ENCODE results near the gene SBNO2. TPM values are rescaled to one million over a fixed set of nuclear protein-coding genes. Genes with fewer than 3 reads are reported as not detected.

The SBNO2 gene
- total and polyA plus RNA-seq, 2 experiments from 2014 or later = 6.9 to 35.4 TPM

- H3K9me2 ChIP-seq (ENCODE audit: insufficient read depth) = no peaks in the 10 kb centered on the region
- Mint-ChIP-seq H3K27me3 (ENCODE audit: insufficient read depth, low read depth, poor library complexity) (peaks cover 6% of the 10 kb centered on the region), H3K9me3 (no peaks in the 10 kb centered on the region), H3K36me3 (ENCODE audit: low read depth) (peaks cover 22% of the 10 kb centered on the region), H3K4me3 (peak overlapping the region; percentile 94), H3K4me1 (peaks cover 18% of the 10 kb centered on the region), H3K27ac (peak overlapping the region; percentile 70; the same call in 1 of the 2 replicates)
- H3K4me1 ChIP-seq (ENCODE audit: insufficient read depth) = peaks cover 15% of the 10 kb centered on the region; the same call in 1 of the 2 replicates
- H3F3A ChIP-seq (replicated peaks; ENCODE audit: low read depth) = peaks cover 28% of the 10 kb centered on the region
- peaks cover 58% of the 10 kb centered on the region for H3K79me2 ChIP-seq (replicated peaks; ENCODE audit: insufficient read depth)
- H3K4me2 ChIP-seq = peak overlapping the region; percentile 98
- H4K20me1 ChIP-seq (replicated peaks; ENCODE audit: insufficient read depth) = peaks cover 38% of the 10 kb centered on the region
- no peak overlapping the region for H2AFZ ChIP-seq
- H3K4me3 ChIP-seq = peak overlapping the region; percentile 91
- H3K36me3 ChIP-seq (ENCODE audit: insufficient read depth) = no peaks in the 10 kb centered on the region; the same call in 1 of the 2 replicates
- TF ChIP-seq ZNF114 (CRISPR knock-in tag; IDR thresholded peaks at IDR 0.05) = no peak
- no peak for TF ChIP-seq JUNB (IDR thresholded peaks at IDR 0.05; ENCODE audit: unreplicated experiment)
- TF ChIP-seq POLR2AphosphoS5 (IDR thresholded peaks at IDR 0.05; ENCODE audit: low read depth) = no peak
- no peak for TF ChIP-seq EZH2 (IDR thresholded peaks at IDR 0.05; ENCODE audit: low read depth, unreplicated experiment)
- TF ChIP-seq EZH2phosphoT487 (IDR thresholded peaks at IDR 0.05; ENCODE audit: unreplicated experiment) = no peak
- TF ChIP-seq, protein P1, sequence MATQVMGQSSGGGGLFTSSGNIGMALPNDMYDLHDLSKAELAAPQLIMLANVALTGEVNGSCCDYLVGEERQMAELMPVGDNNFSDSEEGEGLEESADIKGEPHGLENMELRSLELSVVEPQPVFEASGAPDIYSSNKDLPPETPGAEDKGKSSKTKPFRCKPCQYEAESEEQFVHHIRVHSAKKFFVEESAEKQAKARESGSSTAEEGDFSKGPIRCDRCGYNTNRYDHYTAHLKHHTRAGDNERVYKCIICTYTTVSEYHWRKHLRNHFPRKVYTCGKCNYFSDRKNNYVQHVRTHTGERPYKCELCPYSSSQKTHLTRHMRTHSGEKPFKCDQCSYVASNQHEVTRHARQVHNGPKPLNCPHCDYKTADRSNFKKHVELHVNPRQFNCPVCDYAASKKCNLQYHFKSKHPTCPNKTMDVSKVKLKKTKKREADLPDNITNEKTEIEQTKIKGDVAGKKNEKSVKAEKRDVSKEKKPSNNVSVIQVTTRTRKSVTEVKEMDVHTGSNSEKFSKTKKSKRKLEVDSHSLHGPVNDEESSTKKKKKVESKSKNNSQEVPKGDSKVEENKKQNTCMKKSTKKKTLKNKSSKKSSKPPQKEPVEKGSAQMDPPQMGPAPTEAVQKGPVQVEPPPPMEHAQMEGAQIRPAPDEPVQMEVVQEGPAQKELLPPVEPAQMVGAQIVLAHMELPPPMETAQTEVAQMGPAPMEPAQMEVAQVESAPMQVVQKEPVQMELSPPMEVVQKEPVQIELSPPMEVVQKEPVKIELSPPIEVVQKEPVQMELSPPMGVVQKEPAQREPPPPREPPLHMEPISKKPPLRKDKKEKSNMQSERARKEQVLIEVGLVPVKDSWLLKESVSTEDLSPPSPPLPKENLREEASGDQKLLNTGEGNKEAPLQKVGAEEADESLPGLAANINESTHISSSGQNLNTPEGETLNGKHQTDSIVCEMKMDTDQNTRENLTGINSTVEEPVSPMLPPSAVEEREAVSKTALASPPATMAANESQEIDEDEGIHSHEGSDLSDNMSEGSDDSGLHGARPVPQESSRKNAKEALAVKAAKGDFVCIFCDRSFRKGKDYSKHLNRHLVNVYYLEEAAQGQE (IDR thresholded peaks at IDR 0.05; ENCODE audit: unreplicated experiment) = no peak
- no peak for TF ChIP-seq ETS1 (IDR thresholded peaks at IDR 0.05)
- no peak for TF ChIP-seq STAT1 (IDR thresholded peaks at IDR 0.05; ENCODE audit: unreplicated experiment)
- ATAC-seq (no peak; the same call in 2 of the 3 replicates), DNase-seq (ENCODE audit: low spot score) (no peak)
- no peak overlapping the region for H3K27ac ChIP-seq (ENCODE audit: low read depth)
- no peaks in the 10 kb centered on the region for H3K27me3 ChIP-seq (ENCODE audit: insufficient read depth)
Observed at GRCh38 chr19:1206864-1207450, 32.9 kb upstream of the SBNO2 start.

GRCh38 chr19:1206150-1206863, 32.2 kb upstream of the SBNO2 start:
- H3K27me3 ChIP-seq (ENCODE audit: insufficient read depth) = no peaks in the 10 kb centered on the region
- no peaks in the 10 kb centered on the region for H3K9me2 ChIP-seq (ENCODE audit: insufficient read depth)
- TF ChIP-seq STAT1 (IDR thresholded peaks at IDR 0.05; ENCODE audit: unreplicated experiment) (no peak), CREB1 (CRISPR knock-in tag; IDR thresholded peaks at IDR 0.05; ENCODE audit: low read depth) (no peak), ETS1 (IDR thresholded peaks at IDR 0.05) (no peak), ZNF114 (CRISPR knock-in tag; IDR thresholded peaks at IDR 0.05) (no peak), NANOG (IDR thresholded peaks at IDR 0.05; ENCODE audit: borderline replicate concordance) (no peak), POLR2AphosphoS5 (IDR thresholded peaks at IDR 0.05; ENCODE audit: low read depth) (no peak), EZH2phosphoT487 (IDR thresholded peaks at IDR 0.05; ENCODE audit: unreplicated experiment) (no peak), JUNB (IDR thresholded peaks at IDR 0.05; ENCODE audit: unreplicated experiment) (no peak), ZNF331 (CRISPR knock-in tag; IDR thresholded peaks at IDR 0.05; ENCODE audit: low read depth) (no peak)
- TF ChIP-seq, protein P1 (IDR thresholded peaks at IDR 0.05; ENCODE audit: unreplicated experiment) = no peak

More at GRCh38 chr19:1206150-1206863, 32.2 kb upstream of the SBNO2 start:
- Mint-ChIP-seq H3K27ac (peak overlapping the region; percentile 70; the same call in 1 of the 2 replicates), H3K36me3 (ENCODE audit: low read depth) (peaks cover 22% of the 10 kb centered on the region), H3K9me3 (no peaks in the 10 kb centered on the region), H3K4me3 (peak overlapping the region; percentile 94), H3K27me3 (ENCODE audit: insufficient read depth, low read depth, poor library complexity) (peaks cover 6% of the 10 kb centered on the region), H3K4me1 (peaks cover 15% of the 10 kb centered on the region; the same call in 2 of the 3 replicates)
- peaks cover 22% of the 10 kb centered on the region for H3F3A ChIP-seq (replicated peaks; ENCODE audit: low read depth)
- H3K4me3 ChIP-seq = peak overlapping the region; percentile 91
- no peak for DNase-seq (ENCODE audit: low spot score)
- no peak for ATAC-seq
- H4K20me1 ChIP-seq (replicated peaks; ENCODE audit: insufficient read depth) = peaks cover 35% of the 10 kb centered on the region
- H3K36me3 ChIP-seq (ENCODE audit: insufficient read depth) = no peaks in the 10 kb centered on the region; the same call in 1 of the 2 replicates
- no peak overlapping the region for H2AFZ ChIP-seq
- peaks cover 52% of the 10 kb centered on the region for H3K79me2 ChIP-seq (replicated peaks; ENCODE audit: insufficient read depth)
- H3K4me2 ChIP-seq = peak overlapping the region; percentile 98
- peaks cover 10% of the 10 kb centered on the region; the same call in 1 of the 2 replicates for H3K4me1 ChIP-seq (ENCODE audit: insufficient read depth)
- no peak overlapping the region for H3K27ac ChIP-seq (ENCODE audit: low read depth)

Data from GM23338 (cell line).